HG03520 (cell line): ENCODE data around the gene PBLD.

Source experiments
- ATAC-seq: cut with Tn5 transposase; IDR thresholded peaks from one replicate; pipeline ENCODE4 v1.9.1; 2021; ENCODE audit warnings: mild to moderate bottlenecking, moderate library complexity; ENCODE audit not compliant: unreplicated experiment

PBLD gene

DNA sequence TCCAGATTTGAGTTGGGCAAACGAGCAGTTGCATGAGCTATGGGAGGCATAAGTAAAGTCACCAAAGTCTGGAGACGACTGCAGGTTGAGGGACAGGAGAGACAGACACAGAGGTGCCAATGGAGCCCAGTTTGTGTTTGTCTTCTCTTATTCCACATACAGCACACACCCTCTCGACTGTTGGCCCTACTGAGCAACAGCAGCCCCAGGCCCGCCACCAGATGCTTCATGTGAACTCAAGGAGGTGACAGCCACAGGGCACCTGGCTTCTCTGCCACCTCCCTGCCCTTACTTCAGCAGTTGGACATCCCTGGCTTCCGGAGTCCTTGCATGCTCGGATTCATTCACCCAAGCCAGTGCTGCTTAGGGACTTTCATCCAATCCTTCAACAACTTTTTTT, 94.4 kb downstream of the PBLD start:
- no peak for ATAC-seq

DNA sequence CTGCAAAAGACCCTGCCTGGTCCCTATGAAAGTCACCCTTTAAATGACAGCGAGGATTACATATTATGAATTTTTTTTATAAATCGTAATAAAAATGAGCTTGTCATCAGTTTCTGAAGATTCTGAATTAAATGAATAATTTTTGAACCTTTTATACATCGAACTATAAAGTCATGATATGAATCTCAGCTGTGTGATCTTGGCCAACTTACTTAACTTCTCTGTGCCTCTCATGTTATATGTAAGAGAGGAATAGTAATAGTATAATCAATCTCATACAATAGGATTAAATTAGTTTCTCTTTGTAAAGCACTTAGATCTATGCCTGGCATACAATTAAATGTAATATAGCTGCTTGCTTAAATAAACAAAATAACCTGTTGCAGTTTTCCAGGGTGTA, 95.6 kb downstream of the PBLD start:
- no peak for ATAC-seq

DNA sequence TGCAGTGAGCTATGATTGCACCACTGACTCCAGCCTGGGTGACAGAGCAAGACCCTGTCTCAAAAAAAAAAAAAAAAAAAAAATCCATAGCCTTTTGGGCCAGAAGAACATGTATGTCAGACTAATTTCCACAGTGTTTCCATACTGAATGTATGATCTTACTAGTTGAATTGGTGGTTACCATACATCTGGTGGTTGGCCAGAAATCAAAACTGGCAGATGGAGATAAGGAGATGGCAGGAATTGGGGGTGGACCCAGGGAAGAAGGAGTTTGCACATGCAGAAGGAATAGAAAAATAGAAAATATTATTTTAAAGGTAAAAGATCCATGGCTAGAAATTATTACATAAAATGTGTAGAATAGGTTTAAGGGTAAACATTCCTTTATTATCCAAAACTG, 97.1 kb downstream of the PBLD start:
- ATAC-seq, result no peak

DNA sequence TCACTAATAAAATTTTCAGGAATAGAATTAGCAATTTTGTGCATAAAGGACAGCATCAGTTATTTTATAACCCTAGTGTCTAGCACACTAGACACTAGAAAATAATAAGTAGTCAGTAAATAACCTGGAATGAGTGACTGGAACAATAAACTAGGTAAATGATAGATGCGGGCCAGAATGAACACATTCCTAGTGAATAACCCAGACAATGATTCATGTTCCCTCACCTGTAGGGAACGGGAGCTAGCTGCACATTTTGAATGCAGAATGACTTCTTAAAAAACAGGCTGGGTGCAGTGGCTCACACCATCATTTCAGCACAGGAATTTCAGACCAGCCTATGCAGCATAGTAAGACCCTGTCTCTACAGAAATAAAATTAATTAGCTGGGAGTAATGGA, 97.6 kb downstream of the PBLD start:
- no peak for ATAC-seq

DNA sequence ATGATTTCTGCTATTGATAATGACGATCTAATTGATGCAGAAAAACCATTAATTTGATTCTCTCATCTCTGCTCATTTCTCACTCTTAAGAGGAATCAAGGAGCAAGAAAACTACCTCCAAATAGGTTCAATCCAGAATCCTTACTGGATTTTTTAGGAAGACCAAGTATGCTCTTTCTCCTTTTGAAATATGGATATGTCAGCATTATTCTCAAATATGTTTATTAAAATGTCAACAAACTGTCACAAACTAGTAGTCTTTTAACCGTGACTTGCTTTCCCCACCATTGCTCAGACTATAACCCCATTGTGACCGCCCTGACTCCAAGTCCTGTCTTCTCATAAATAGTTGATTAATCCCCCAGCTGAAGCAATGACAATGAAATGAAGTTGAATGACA, 99.7 kb downstream of the PBLD start:
- no peak for ATAC-seq
